ENCODE data around the gene VLDLR.

- no peak for TF ChIP-seq ZNF565 (CRISPR knock-in tag; conservative IDR thresholded peaks at IDR 0.05; ENCODE audit: low read depth)
- no peak for TF ChIP-seq PATZ1 (CRISPR knock-in tag; IDR thresholded peaks at IDR 0.05; ENCODE audit: borderline replicate concordance)
- TF ChIP-seq ZFP30 (CRISPR knock-in tag; IDR thresholded peaks at IDR 0.05) = no peak
- TF ChIP-seq BACH2 (CRISPR knock-in tag; IDR thresholded peaks at IDR 0.05; ENCODE audit: borderline replicate concordance) = no peak
- TF ChIP-seq CSDC2 (CRISPR knock-in tag; IDR thresholded peaks at IDR 0.05) = no peak
- TF ChIP-seq GLIS3 (CRISPR knock-in tag; IDR thresholded peaks at IDR 0.05) = no peak
These were observed 82.9 kb downstream of the VLDLR start for GRCh38 chr9:2704504-2704903.

Measured in SK-N-SH treated with all-trans-retinoic acid at 6 μM for 48 hours (cell line).